ENCODE data around the gene ARCN1. TPM values are rescaled to one million over a fixed set of nuclear protein-coding genes. Genes with fewer than 3 reads are reported as not detected.

ARCN1 gene
- total RNA-seq, 1 donor from 2014 or later = 161 TPM

DNA sequence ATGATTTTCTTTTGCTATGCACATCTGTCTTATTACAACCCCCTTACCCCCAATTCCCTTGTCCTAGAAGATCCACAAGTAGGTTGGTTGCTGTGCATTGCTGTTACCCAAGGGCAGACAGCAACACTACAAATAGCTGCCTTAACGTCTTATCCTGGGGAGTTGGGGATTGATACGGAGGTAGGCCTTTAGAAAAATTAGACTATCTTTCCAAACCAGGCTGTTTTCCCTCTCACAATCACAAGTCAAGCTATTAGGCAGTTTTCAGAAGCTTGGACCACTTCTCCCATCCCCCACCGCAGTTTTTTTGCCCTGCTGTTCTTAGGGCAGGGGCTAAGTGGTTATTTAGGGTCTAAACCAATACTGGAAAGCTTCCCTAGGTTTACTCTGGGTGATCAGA, 32.4 kb downstream of the ARCN1 start:
- intact Hi-C loops (cut with micrococcal nuclease) = no loop called here

GRCh38 chr11:118605116-118605867, 33.1 kb downstream of the ARCN1 start:
- intact Hi-C loops (cut with micrococcal nuclease) = loop anchor here (5.0 kb wide), 1 partner anchor 392 kb away; the partner anchor contains the start of gene CENATAC

DNA sequence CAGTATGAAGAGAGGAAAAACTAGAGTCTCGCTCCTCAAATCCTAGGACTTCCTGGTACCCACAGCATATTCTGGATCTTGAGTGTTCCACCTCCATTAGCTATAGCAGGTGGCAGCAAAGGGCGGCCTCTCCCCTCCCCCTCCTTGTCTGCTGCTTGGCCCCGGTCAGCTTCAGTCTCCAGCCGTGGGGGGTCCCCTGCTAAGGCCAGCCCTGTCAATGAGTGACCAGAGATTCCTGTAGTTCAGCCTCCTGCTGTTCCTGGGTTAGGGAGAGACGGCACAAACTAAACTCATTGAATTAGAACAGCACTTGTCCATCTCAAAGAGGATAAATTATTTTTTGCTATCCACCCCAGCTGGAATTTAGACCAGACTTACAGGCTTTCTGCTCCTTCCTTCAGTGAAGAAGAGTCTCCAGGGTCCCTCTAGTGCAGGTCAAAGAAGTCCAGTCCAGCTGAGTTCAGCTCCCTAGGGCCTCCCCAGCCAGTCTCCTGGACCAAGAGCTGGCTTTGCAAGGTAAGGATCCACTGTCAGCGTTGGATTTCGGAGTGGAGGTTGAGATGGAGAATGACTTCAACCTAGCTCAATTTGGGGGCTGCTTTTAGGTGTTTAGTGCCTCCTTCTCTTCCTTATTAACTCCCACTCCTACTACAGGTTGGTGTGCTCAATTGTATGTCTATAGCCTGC, 34.1 kb downstream of the ARCN1 start:
- intact Hi-C loops (cut with micrococcal nuclease) = loop anchor here (2.0 to 5.0 kb wide), 2 partner anchors 33 to 391 kb away; partner anchors contain the start of genes ARCN1 and CENATAC

GRCh38 chr11:118606844-118607228, 34.6 kb downstream of the ARCN1 start:
- intact Hi-C loops (cut with micrococcal nuclease) = loop anchor here (1.0 to 5.0 kb wide), 3 partner anchors 12 to 390 kb away; partner anchors contain the start of genes ARCN1 and CENATAC

- intact Hi-C loops (cut with micrococcal nuclease) = loop anchor here (1.0 to 5.0 kb wide), 3 partner anchors 12 to 390 kb away; partner anchors contain the start of genes ARCN1 and CENATAC
These were observed 35.5 kb downstream of the ARCN1 start, which contains the start of gene PHLDB1 for GRCh38 chr11:118607401-118608359. Gene PHLDB1, plus strand, starts transcription at chr11:118607615. Its CDS starts 6,222 bp downstream, at chr11:118613837.

DNA sequence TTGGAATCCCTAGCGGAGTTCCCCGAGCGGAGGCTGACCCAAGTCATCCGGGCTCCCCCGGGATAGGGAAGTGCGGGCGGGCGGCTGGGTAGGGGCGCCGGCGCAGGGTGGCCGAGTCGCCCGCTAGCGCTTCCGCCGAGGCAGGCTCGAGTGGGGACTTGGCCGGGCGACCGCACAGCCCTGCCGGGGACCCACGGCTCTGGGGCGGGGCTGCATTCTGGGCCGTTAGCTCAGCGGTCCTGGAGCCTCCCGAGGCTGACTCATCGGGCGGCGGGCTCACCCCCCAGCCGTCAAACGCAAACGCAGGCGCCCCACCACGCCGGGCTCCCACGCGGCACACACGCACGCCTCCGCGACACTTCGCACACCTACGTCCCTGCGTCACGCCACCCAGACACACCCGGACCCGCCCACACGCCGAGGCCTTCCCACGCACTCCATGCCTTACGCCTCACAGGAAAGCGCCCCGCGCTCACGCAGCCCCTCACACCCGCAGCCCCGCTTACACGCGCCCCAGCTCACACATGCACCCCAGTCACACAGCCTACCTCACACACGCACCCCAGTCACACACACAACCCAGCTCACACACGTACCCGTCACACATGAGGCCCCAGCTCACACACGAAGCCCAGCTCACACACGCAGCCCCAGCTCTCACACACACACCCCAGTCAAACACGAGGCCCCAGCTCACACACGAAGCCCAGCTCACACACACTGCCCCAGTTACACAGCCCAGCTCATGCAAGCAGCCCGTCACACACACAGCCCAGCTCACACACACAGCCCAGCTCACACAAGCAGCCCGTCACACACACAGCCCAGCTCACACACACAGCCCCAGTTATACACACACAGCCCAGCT, 36.4 kb downstream of the ARCN1 start:
- intact Hi-C loops (cut with micrococcal nuclease) = loop anchor here (5.0 kb wide), 1 partner anchor 389 kb away; the partner anchor contains the start of gene CENATAC

DNA sequence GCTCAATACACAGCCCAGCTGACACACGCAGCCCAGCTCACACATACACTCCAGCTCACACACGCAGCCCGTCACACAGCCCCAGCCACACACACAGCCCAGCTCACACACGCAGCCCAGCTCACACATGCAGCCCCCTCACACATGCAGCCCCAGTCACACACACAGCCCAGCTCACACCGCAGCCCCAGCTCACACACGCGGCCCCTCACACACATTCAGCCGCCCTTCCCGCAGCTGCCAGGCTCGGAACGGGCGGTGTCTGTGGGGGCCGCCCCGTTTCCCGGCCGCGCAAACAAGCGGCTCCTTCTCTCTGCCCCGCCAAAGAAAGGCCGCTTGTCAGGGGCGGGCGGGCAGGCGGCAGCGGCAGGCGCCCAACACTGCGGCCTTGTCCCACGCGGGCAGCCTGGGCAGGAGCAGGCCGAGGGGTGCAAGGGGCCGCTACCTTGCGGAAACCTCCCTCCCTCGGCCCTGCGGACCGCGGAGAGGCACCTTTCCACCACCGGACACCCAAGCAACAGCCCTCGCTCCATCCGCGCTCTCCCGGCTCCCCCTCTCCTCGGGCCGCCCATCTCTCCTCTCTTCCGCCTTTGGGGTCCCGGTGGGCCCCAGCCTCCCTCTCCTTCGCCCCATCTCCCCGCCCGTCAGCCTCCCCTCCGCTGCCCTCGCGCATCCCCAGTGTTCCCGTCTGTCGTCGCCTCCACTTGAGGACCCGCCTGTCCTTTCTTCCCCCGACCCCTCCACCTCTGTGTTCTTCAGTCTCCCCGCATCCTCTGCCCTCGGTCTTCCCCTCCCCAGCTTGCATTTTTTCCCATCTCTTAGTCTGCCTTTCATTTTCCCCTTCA, 37.4 kb downstream of the ARCN1 start:
- intact Hi-C loops (cut with micrococcal nuclease) = loop anchor here (5.0 kb wide), 2 partner anchors 388 to 802 kb away; partner anchors contain the start of gene CENATAC

GRCh38 chr11:118610225-118610772, 38.1 kb downstream of the ARCN1 start:
- intact Hi-C loops (cut with micrococcal nuclease) = loop anchor here (5.0 kb wide), 1 partner anchor 803 kb away; no protein-coding TSS in a partner anchor

DNA sequence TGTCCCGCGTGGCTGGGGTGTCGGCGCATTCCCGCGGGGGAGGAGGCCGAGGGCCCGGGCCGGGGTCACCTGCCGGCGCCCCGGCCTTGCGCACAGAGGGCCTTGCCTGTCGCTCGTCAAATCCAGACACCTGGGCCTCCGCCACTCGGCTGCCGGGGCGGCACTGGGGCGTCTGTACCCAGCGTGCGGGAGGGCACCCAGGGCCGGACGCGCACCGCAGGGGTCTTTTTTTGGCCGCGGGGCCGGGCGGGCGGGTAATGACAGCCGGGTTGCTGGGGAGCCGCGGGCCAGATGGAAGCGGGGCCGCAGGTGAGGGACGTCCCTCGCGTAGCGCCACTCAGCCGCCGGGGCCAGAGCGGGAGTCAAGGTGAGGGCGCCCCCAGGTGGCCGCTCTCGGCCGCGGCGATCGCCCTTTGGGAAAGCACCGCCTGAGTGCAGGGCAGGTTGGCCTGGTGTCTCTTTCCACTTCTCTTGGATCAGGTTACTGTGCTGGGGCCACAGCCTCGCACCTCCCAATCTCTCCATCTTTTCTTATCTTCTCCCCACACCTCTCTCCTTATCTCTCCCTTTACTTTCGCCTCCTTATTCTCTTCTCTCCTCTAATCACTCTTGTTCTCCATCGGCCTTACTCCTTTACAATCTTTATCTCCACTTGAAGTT, 38.7 kb downstream of the ARCN1 start:
- intact Hi-C loops (cut with micrococcal nuclease) = loop anchor here (1.0 to 5.0 kb wide), 4 partner anchors 16 to 804 kb away; no protein-coding TSS in a partner anchor

GRCh38 chr11:118611433-118611795, 39.2 kb downstream of the ARCN1 start:
- intact Hi-C loops (cut with micrococcal nuclease) = loop anchor here (1.0 to 5.0 kb wide), 4 partner anchors 16 to 804 kb away; no protein-coding TSS in a partner anchor

GRCh38 chr11:118612378-118612777, 40.2 kb downstream of the ARCN1 start:
- intact Hi-C loops (cut with micrococcal nuclease) = loop anchor here (5.0 kb wide), 1 partner anchor 805 kb away; no protein-coding TSS in a partner anchor

- intact Hi-C loops (cut with micrococcal nuclease) = loop anchor here (5.0 kb wide), 1 partner anchor 807 kb away; no protein-coding TSS in a partner anchor
These were observed 42.3 kb downstream of the ARCN1 start for GRCh38 chr11:118614511-118614910.

- intact Hi-C loops (cut with micrococcal nuclease) = no loop called here
These were observed 43.2 kb downstream of the ARCN1 start for GRCh38 chr11:118615282-118615975.

- intact Hi-C loops (cut with micrococcal nuclease) = no loop called here
These were observed 43.8 kb downstream of the ARCN1 start for GRCh38 chr11:118615976-118616371.

DNA sequence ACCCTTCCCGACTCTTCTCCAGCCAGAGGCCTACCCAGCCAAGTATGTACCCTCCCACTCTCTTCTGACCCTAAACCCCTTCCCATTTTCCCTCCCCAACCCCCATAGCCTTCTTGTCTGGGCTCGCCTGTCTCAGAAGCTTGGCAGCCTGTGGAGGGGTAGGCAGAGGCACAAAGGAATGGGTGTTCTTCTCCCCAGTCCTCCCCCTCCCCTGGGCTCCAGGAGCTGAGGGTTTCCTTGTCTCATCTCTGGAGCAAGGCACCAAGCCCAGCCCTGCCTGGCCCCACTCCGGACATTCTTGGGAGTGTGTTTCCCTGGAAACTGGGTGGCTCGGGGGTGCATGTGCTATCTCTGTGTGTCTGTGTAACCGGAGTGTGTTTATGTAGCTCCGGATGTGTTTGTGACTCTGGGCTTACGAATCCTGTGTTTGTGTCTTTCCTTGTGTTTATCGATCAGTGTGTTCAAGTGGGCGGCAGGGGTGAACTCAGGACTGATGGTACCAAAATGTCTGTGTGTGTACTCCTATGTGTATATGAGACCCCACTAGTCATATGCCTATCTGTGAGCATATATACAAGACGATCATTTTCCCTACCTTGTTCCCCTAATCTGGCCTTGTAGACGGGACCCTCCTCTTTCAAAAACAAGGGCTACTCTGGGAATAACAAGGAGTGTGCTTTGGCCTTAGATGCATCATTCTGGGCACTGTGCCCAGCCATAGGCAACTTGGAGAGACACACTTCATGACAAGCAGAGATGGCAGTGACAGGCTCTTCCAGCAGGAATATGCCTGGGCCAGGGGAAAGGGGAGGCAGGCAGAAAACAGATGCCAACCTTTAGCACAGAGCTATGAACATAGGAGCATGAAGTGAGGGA, 46.1 kb downstream of the ARCN1 start:
- intact Hi-C loops (cut with micrococcal nuclease) = no loop called here

GRCh38 chr11:118618991-118619375, 46.8 kb downstream of the ARCN1 start:
- intact Hi-C loops (cut with micrococcal nuclease) = no loop called here

All from T-helper 1 cell treated with Interleukin-12 subunit alpha and Interleukin-12 subunit beta and Interleukin-4 antibody, amounts not matched to agents 30 ng/mL and 1 ng/mL, for 36 hours (primary cell).